Panc1 (cell line): ENCODE measurements around the gene MYB. TPM values are rescaled to one million over a fixed set of nuclear protein-coding genes. Genes with fewer than 3 reads are reported as not detected.

ENCODE experiments used
- ATAC-seq: fragments of 200-7000 bp; cut with Tn5 transposase; 2 replicates; pipeline ENCODE4 v1.9.1; 2020; ENCODE audit warnings: mild to moderate bottlenecking, moderate library complexity
- BruUV-seq: library from RNA; stranded (reverse); fragments of 400-500 nt; replicated peaks from 2 replicates; lab custom pipeline; 2021; lab: Mats Ljungman, UMichigan
- CTCF ChIA-PET: fragments of 300-600 bp; sonication (Branson Sonifier 250); formaldehyde crosslinking; loops from one replicate; lab custom pipeline; 2022; ENCODE audit warnings: antibody characterized with exemption; lab: Charles Lee
- POLR2A ChIA-PET: fragments of 300-600 bp; sonication (Branson Sonifier 250); formaldehyde crosslinking; loops from one replicate; lab custom pipeline; 2022; ENCODE audit warnings: antibody characterized with exemption; lab: Charles Lee
- DNase-seq: peaks from one replicate; pipeline ENCODE4 v3.0.0-alpha.2; 2010; ENCODE audit warnings: low read depth, low spot score
- H3K27ac ChIP-seq: 2 replicates; pipeline ENCODE4 v1.5.1; 2011; ENCODE audit warnings: mild to moderate bottlenecking, low read length, inconsistent platforms
- H3K27me3 ChIP-seq: fragments of 200-500 bp; sonication (Bioruptor generic); 2 replicates; pipeline ENCODE4 v1.6.0; 2014; ENCODE audit warnings: low read length, inconsistent platforms; ENCODE audit not compliant: control insufficient read depth, insufficient read depth
- H3K36me3 ChIP-seq: fragments of 200-500 bp; sonication (Bioruptor generic); 2 replicates; pipeline ENCODE4 v1.5.1; 2014; ENCODE audit warnings: inconsistent platforms, mild to moderate bottlenecking, low read length, moderate library complexity; ENCODE audit not compliant: control insufficient read depth, insufficient read depth
- H3K4me1 ChIP-seq: 2 replicates; pipeline ENCODE4 v1.5.1; 2011; ENCODE audit warnings: inconsistent platforms, mild to moderate bottlenecking, low read length, moderate library complexity; ENCODE audit not compliant: control insufficient read depth, insufficient read depth
- H3K4me3 ChIP-seq, 2 experiments: 2 replicates each; pipeline ENCODE4 v1.5.1; 2011 to 2012; ENCODE audit warnings: low read depth in 2 of 2, low read length in 2 of 2, mild to moderate bottlenecking in 2 of 2, inconsistent platforms in 1 of 2, moderate library complexity in 1 of 2
- H3K9me3 ChIP-seq: fragments of 200-500 bp; sonication (Bioruptor generic); 2 replicates; pipeline ENCODE4 v1.5.1; 2014; ENCODE audit warnings: low read depth, mild to moderate bottlenecking, inconsistent platforms, low read length, moderate library complexity; ENCODE audit not compliant: control insufficient read depth, insufficient read depth
- CTCF ChIP-seq: fragments of 450-650 bp; IDR thresholded peaks from 2 replicates; pipeline ENCODE4 v1.5.1; 2017; ENCODE audit warnings: mild to moderate bottlenecking
- POLR2AphosphoS5 ChIP-seq: IDR thresholded peaks from 2 replicates; pipeline ENCODE4 v1.6.1; 2012; ENCODE audit warnings: mild to moderate bottlenecking, low read depth, low read length, moderate library complexity
- SIN3A ChIP-seq: IDR thresholded peaks from 2 replicates; pipeline ENCODE4 v1.6.1; 2012; ENCODE audit warnings: low read depth, mild to moderate bottlenecking, low read length, moderate library complexity, borderline replicate concordance; ENCODE audit not compliant: insufficient read depth
- TCF7L2 ChIP-seq: IDR thresholded peaks from 2 replicates; pipeline ENCODE4 v1.6.1; 2011; ENCODE audit warnings: mild to moderate bottlenecking, low read depth, low read length, inconsistent platforms
- in situ Hi-C: cut with HindIII; loops from 2 replicates; pipeline ENCODE4 v1.10.0; 2016; ENCODE audit warnings: low sequenced_read_pairs, low pct_unique_long_range_greater_than_20kb
- intact Hi-C: fragments of 100-400 bp; cut with micrococcal nuclease; formaldehyde crosslinking; loops from one replicate; pipeline ENCODE4 v1.10.0; 2022; ENCODE audit not compliant: unreplicated experiment
- total RNA-seq: library from RNA; stranded (reverse); gene quantifications from one replicate; pipeline ENCODE4 v1.2.1, GENCODE V29; 2021; ENCODE audit not compliant: unreplicated experiment
- TF ChIP-seq, protein P1 (sequence below), 2 experiments: IDR thresholded peaks; 2 replicates each; pipeline ENCODE4 v1.6.1; 2011 to 2012; ENCODE audit warnings: low read depth in 2 of 2, control low read depth in 1 of 2, low read length in 1 of 2, mild to moderate bottlenecking in 1 of 2, moderate library complexity in 1 of 2; ENCODE audit not compliant: insufficient read depth in 1 of 2

Gene MYB
- total RNA-seq, 1 experiment from 2014 or later = 1.3 TPM

DNA sequence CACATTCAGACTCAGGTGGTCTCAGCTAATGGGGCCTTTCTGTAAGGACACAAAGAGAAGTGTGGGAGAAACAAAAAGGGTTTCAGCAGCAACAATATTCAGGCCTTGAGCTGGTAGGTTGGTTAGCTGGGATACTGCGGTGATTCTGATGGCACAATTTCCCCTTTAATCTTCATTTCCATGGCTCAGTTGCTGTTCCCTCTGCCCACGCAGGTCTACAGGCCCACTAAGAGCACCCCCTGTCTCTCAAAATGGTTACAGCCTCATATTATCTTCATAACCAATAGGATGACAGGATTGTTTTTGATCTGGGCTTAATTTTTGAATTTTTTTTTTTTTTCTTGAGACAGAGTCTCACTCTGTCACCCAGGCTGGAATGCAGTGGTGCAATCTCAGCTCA lies 48.9 kb downstream of the MYB start:
- TF ChIP-seq TCF7L2 = no peak
- no peak for TF ChIP-seq CTCF
- no peak for TF ChIP-seq POLR2AphosphoS5
- TF ChIP-seq SIN3A = no peak
- TF ChIP-seq, protein P1, sequence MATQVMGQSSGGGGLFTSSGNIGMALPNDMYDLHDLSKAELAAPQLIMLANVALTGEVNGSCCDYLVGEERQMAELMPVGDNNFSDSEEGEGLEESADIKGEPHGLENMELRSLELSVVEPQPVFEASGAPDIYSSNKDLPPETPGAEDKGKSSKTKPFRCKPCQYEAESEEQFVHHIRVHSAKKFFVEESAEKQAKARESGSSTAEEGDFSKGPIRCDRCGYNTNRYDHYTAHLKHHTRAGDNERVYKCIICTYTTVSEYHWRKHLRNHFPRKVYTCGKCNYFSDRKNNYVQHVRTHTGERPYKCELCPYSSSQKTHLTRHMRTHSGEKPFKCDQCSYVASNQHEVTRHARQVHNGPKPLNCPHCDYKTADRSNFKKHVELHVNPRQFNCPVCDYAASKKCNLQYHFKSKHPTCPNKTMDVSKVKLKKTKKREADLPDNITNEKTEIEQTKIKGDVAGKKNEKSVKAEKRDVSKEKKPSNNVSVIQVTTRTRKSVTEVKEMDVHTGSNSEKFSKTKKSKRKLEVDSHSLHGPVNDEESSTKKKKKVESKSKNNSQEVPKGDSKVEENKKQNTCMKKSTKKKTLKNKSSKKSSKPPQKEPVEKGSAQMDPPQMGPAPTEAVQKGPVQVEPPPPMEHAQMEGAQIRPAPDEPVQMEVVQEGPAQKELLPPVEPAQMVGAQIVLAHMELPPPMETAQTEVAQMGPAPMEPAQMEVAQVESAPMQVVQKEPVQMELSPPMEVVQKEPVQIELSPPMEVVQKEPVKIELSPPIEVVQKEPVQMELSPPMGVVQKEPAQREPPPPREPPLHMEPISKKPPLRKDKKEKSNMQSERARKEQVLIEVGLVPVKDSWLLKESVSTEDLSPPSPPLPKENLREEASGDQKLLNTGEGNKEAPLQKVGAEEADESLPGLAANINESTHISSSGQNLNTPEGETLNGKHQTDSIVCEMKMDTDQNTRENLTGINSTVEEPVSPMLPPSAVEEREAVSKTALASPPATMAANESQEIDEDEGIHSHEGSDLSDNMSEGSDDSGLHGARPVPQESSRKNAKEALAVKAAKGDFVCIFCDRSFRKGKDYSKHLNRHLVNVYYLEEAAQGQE (IDR thresholded peaks at IDR 0.05; ENCODE audit: insufficient read depth in 1 of 2, low read depth in 2 of 2, low read length in 1 of 2) = no peak
- intact Hi-C loops (no loop called here), in situ Hi-C loops (no loop called here)
- H3K4me1 ChIP-seq = no peaks in the 10 kb centered on the region
- H3K27me3 ChIP-seq = no peaks in the 10 kb centered on the region
- H3K4me3 ChIP-seq = no peak overlapping the region
- H3K36me3 ChIP-seq = no peaks in the 10 kb centered on the region
- no peak overlapping the region for H3K27ac ChIP-seq
- ATAC-seq = no peak
- CTCF ChIA-PET = no interaction called here
- POLR2A ChIA-PET = no interaction called here
- H3K9me3 ChIP-seq = no peaks in the 10 kb centered on the region
- DNase-seq = no peak
- no TSS peak for BruUV-seq

DNA sequence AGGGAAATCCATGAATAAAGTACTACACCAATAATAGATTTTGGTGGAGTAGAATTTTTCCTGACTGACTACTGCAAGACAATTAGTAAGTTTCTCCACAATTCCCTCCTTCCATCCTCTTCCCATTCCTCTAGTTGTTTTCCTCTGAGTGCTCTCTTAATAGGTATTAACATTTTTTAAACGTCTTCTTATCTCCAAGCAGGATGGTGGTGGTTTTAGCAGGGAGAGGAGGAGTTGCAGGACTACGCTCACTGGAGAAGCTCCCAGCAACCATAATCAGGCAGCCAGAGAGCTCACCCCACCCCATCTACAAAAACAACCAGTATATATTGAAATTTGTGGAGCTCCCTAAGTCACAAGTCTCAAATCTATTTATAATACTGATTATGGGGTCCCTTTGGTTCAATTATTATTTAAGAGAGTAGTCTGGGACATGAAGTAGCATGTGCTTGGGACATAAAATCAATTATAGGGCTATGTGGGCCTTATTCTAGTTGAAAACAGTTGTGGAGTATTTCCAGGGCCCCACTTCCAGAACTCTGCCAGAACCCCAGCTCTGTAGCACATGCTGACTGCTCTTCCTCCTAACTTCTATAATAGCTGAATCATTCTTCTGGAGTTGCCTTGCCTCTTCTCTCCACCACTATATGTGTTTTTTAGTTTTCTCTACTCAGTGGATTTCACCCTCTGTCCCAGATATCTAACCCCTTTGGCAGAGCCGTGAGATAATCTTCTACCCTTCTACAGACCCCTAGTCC lies 49.8 kb downstream of the MYB start:
- no peak overlapping the region for H3K27ac ChIP-seq
- intact Hi-C loops (no loop called here), in situ Hi-C loops (no loop called here)
- H3K4me1 ChIP-seq = no peaks in the 10 kb centered on the region
- no peaks in the 10 kb centered on the region for H3K27me3 ChIP-seq
- no TSS peak for BruUV-seq
- ATAC-seq (no peak), DNase-seq (no peak)
- TF ChIP-seq SIN3A (no peak), TCF7L2 (no peak), CTCF (no peak), POLR2AphosphoS5 (no peak)
- TF ChIP-seq, protein P1 (IDR thresholded peaks at IDR 0.05; ENCODE audit: insufficient read depth in 1 of 2, low read depth in 2 of 2, low read length in 1 of 2) = no peak
- POLR2A ChIA-PET = no interaction called here
- no peaks in the 10 kb centered on the region for H3K36me3 ChIP-seq
- H3K9me3 ChIP-seq = no peaks in the 10 kb centered on the region
- CTCF ChIA-PET = no interaction called here
- no peak overlapping the region for H3K4me3 ChIP-seq
